PC-9 (cell line): ENCODE measurements around the gene NPHP1.

Source experiments
- EZH2 ChIP-seq: fragments of 200-600 bp; sonication (generic); IDR thresholded peaks from 2 replicates; pipeline ENCODE4 v1.8.0; 2017; ENCODE audit warnings: antibody characterized with exemption, low read depth
- TF ChIP-seq, protein P1 (sequence below): fragments of 200-600 bp; sonication (generic); conservative IDR thresholded peaks from 2 replicates; pipeline ENCODE4 v1.6.1; 2017; ENCODE audit warnings: mixed run types, antibody characterized with exemption, mild to moderate bottlenecking, moderate library complexity

DNA sequence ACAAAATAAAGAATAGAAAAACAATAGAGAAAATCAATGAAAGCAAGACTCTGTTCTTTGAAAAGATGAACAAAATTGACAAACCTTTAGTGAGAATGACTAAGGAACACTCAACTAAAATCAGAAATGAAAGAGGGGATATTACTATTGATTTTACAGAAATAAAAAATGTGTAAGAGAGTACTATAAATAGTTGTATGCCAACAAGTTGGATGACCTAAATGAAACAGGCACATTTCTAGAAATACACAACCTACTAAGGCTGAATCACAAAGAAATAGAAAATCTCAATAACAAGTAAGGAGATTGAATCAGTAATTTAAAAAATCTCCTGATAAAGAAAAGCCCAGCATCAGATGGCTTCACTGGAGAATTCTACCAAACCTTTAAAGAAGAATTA, 70.8 kb downstream of the NPHP1 start:
- TF ChIP-seq, protein P1, sequence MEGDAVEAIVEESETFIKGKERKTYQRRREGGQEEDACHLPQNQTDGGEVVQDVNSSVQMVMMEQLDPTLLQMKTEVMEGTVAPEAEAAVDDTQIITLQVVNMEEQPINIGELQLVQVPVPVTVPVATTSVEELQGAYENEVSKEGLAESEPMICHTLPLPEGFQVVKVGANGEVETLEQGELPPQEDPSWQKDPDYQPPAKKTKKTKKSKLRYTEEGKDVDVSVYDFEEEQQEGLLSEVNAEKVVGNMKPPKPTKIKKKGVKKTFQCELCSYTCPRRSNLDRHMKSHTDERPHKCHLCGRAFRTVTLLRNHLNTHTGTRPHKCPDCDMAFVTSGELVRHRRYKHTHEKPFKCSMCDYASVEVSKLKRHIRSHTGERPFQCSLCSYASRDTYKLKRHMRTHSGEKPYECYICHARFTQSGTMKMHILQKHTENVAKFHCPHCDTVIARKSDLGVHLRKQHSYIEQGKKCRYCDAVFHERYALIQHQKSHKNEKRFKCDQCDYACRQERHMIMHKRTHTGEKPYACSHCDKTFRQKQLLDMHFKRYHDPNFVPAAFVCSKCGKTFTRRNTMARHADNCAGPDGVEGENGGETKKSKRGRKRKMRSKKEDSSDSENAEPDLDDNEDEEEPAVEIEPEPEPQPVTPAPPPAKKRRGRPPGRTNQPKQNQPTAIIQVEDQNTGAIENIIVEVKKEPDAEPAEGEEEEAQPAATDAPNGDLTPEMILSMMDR = no peak
- TF ChIP-seq EZH2 = no peak
